IPS DF 6.9 (cell line): ENCODE results near the gene PARD3.
"Not testable (repeated sequence)": the region's sequence is repeated elsewhere in the genome, so short reads cannot be mapped to it uniquely, and the experiment has no call there.

Experiments
- DNase-seq: peaks from one replicate; pipeline ENCODE4 v3.0.0-alpha.2; 2013; ENCODE audit warnings: low read depth, low spot score
- H3K27ac ChIP-seq: one replicate; pipeline ENCODE4 v1.5.1; 2013; ENCODE audit warnings: low read length, control low read depth
- H3K27me3 ChIP-seq: 2 replicates; pipeline ENCODE4 v1.6.1; 2013; ENCODE audit warnings: mild to moderate bottlenecking, low read length; ENCODE audit not compliant: control insufficient read depth, insufficient read depth
- H3K36me3 ChIP-seq: 2 replicates; pipeline ENCODE4 v1.6.1; 2013; ENCODE audit warnings: low read length; ENCODE audit not compliant: control insufficient read depth, insufficient read depth
- H3K4me1 ChIP-seq: 2 replicates; pipeline ENCODE4 v1.6.1; 2013; ENCODE audit warnings: low read length; ENCODE audit not compliant: control insufficient read depth, insufficient read depth
- H3K4me3 ChIP-seq: 2 replicates; pipeline ENCODE4 v1.5.1; 2013; ENCODE audit warnings: mild to moderate bottlenecking, low read length
- H3K9me3 ChIP-seq: 2 replicates; pipeline ENCODE4 v1.6.1; 2013; ENCODE audit warnings: low read length, inconsistent platforms; ENCODE audit not compliant: control insufficient read depth, insufficient read depth
- WGBS: extraction: QIAGEN DNeasy Blood & Tissue Kit; methylation state at CpG from one replicate; pipeline ENCODE4 v1.1.7; 2013; ENCODE audit warnings: mixed read lengths, missing lambda C conversion rate; ENCODE audit not compliant: insufficient read length, insufficient coverage; 5-methylcytosine and 5-hydroxymethylcytosine counted together

PARD3 gene

GRCh38 chr10:34391168-34391567 is 423.9 kb downstream of the PARD3 start:
- not testable (repeated sequence) for H3K27ac ChIP-seq, H3K9me3 ChIP-seq, H3K4me1 ChIP-seq, H3K27me3 ChIP-seq, H3K4me3 ChIP-seq, H3K36me3 ChIP-seq, DNase-seq
- no CpG with 5 or more reads among the region's 3 CpGs for WGBS

- WGBS: no CpG with 5 or more reads among the region's 3 CpGs
- H3K4me3 ChIP-seq: no peak overlapping the region
- H3K9me3 ChIP-seq: no peaks in the 10 kb centered on the region
- no peaks in the 10 kb centered on the region for H3K4me1 ChIP-seq
- H3K27ac ChIP-seq: no peak overlapping the region
- no peaks in the 10 kb centered on the region for H3K27me3 ChIP-seq
- no peaks in the 10 kb centered on the region for H3K36me3 ChIP-seq
- DNase-seq: no peak
Observed at GRCh38 chr10:34389801-34390200, 425.3 kb downstream of the PARD3 start.

GRCh38 chr10:34386921-34387320 is 428.2 kb downstream of the PARD3 start:
- no peak for DNase-seq
- Histone ChIP-seq H3K27me3 (no peaks in the 10 kb centered on the region), H3K27ac (no peak overlapping the region), H3K36me3 (peaks cover 2% of the 10 kb centered on the region; the same call in 1 of the 2 replicates), H3K9me3 (no peaks in the 10 kb centered on the region), H3K4me1 (no peaks in the 10 kb centered on the region), H3K4me3 (no peak overlapping the region)
- WGBS: no CpG with 5 or more reads among the region's 3 CpGs

GRCh38 chr10:34384372-34384771 is 430.7 kb downstream of the PARD3 start:
- no CpG with 5 or more reads among the region's 4 CpGs for WGBS
- H3K9me3 ChIP-seq: no peaks in the 10 kb centered on the region
- DNase-seq: no peak
- no peak overlapping the region for H3K27ac ChIP-seq
- H3K4me1 ChIP-seq: no peaks in the 10 kb centered on the region
- peaks cover 2% of the 10 kb centered on the region; the same call in 1 of the 2 replicates for H3K36me3 ChIP-seq
- no peaks in the 10 kb centered on the region for H3K27me3 ChIP-seq
- H3K4me3 ChIP-seq: no peak overlapping the region

GRCh38 chr10:34382626-34383025 is 432.5 kb downstream of the PARD3 start:
- peaks cover 2% of the 10 kb centered on the region; the same call in 1 of the 2 replicates for H3K36me3 ChIP-seq
- no CpG with 5 or more reads among the region's 10 CpGs for WGBS
- H3K4me3 ChIP-seq: no peak overlapping the region
- no peaks in the 10 kb centered on the region for H3K4me1 ChIP-seq
- no peak for DNase-seq
- no peak overlapping the region for H3K27ac ChIP-seq
- H3K27me3 ChIP-seq: no peaks in the 10 kb centered on the region
- H3K9me3 ChIP-seq: no peaks in the 10 kb centered on the region

GRCh38 chr10:34380856-34381255 is 434.2 kb downstream of the PARD3 start:
- H3K4me1 ChIP-seq: no peaks in the 10 kb centered on the region
- H3K4me3 ChIP-seq: no peak overlapping the region
- no peaks in the 10 kb centered on the region for H3K9me3 ChIP-seq
- DNase-seq: no peak
- peaks cover 2% of the 10 kb centered on the region; the same call in 1 of the 2 replicates for H3K36me3 ChIP-seq
- no peaks in the 10 kb centered on the region for H3K27me3 ChIP-seq
- H3K27ac ChIP-seq: no peak overlapping the region
- WGBS: no CpG with 5 or more reads among the region's 3 CpGs

- Histone ChIP-seq H3K36me3 (peaks cover 2% of the 10 kb centered on the region; the same call in 1 of the 2 replicates), H3K27ac (no peak overlapping the region), H3K9me3 (no peaks in the 10 kb centered on the region), H3K4me1 (no peaks in the 10 kb centered on the region), H3K4me3 (no peak overlapping the region), H3K27me3 (no peaks in the 10 kb centered on the region)
- DNase-seq: no peak
Observed at GRCh38 chr10:34378297-34378696, 436.8 kb downstream of the PARD3 start.

GRCh38 chr10:34377833-34378232 is 437.3 kb downstream of the PARD3 start:
- H3K4me1 ChIP-seq: no peaks in the 10 kb centered on the region
- peaks cover 2% of the 10 kb centered on the region; the same call in 1 of the 2 replicates for H3K36me3 ChIP-seq
- no peaks in the 10 kb centered on the region for H3K27me3 ChIP-seq
- no peak for DNase-seq
- no peak overlapping the region for H3K27ac ChIP-seq
- no peaks in the 10 kb centered on the region for H3K9me3 ChIP-seq
- no peak overlapping the region for H3K4me3 ChIP-seq
- WGBS: no CpG with 5 or more reads among the region's 5 CpGs

GRCh38 chr10:34374356-34375045 is 440.6 kb downstream of the PARD3 start:
- DNase-seq: no peak
- Histone ChIP-seq H3K27me3 (no peaks in the 10 kb centered on the region), H3K36me3 (no peaks in the 10 kb centered on the region), H3K4me3 (no peak overlapping the region), H3K27ac (no peak overlapping the region), H3K9me3 (no peaks in the 10 kb centered on the region), H3K4me1 (no peaks in the 10 kb centered on the region)
- WGBS: no CpG with 5 or more reads among the region's 6 CpGs

GRCh38 chr10:34373211-34373610 is 441.9 kb downstream of the PARD3 start:
- no peaks in the 10 kb centered on the region for H3K36me3 ChIP-seq
- no peaks in the 10 kb centered on the region for H3K9me3 ChIP-seq
- H3K27ac ChIP-seq: no peak overlapping the region
- H3K4me3 ChIP-seq: no peak overlapping the region
- no CpG with 5 or more reads among the region's 4 CpGs for WGBS
- no peaks in the 10 kb centered on the region for H3K4me1 ChIP-seq
- H3K27me3 ChIP-seq: no peaks in the 10 kb centered on the region
- no peak for DNase-seq

- Histone ChIP-seq H3K36me3 (no peaks in the 10 kb centered on the region), H3K27me3 (no peaks in the 10 kb centered on the region), H3K9me3 (no peaks in the 10 kb centered on the region), H3K27ac (no peak overlapping the region), H3K4me3 (no peak overlapping the region), H3K4me1 (no peaks in the 10 kb centered on the region)
- DNase-seq: no peak
Observed at GRCh38 chr10:34372509-34372908, 442.6 kb downstream of the PARD3 start.
